Fibroblast of lung (primary cell): ENCODE measurements around the gene SYT7. TPM values are rescaled to one million over a fixed set of nuclear protein-coding genes. Genes with fewer than 3 reads are reported as not detected.

Experiments used
- DNase-seq, 2 donors: peaks; one replicate each; pipeline versions ENCODE4 v3.0.0 to v3.0.0-alpha.2; 2010; ENCODE audit warnings: low read depth in 2 of 2
- H2AFZ ChIP-seq: 2 replicates; pipeline ENCODE4 v1.5.1; 2012; ENCODE audit warnings: low read length, control low read depth, inconsistent platforms
- H3K27ac ChIP-seq: 2 replicates; pipeline ENCODE4 v1.5.1; 2011; ENCODE audit warnings: low read length, control low read depth; ENCODE audit not compliant: insufficient read depth
- H3K27me3 ChIP-seq: 2 replicates; pipeline ENCODE4 v1.5.1; 2011; ENCODE audit warnings: mild to moderate bottlenecking, low read length; ENCODE audit not compliant: control insufficient read depth, insufficient read depth
- H3K36me3 ChIP-seq: 2 replicates; pipeline ENCODE4 v1.5.1; 2011; ENCODE audit warnings: low read length; ENCODE audit not compliant: control insufficient read depth, insufficient read depth
- H3K4me1 ChIP-seq: 2 replicates; pipeline ENCODE4 v1.5.1; 2011; ENCODE audit warnings: low read length; ENCODE audit not compliant: control insufficient read depth, insufficient read depth; ENCODE audit errors: extremely low read depth
- H3K4me2 ChIP-seq: 2 replicates; pipeline ENCODE4 v1.5.1; 2011; ENCODE audit warnings: low read length, control low read depth; ENCODE audit not compliant: insufficient read depth; ENCODE audit errors: extremely low read depth
- H3K4me3 ChIP-seq, 4 experiments: fragments of 200-600 bp in 1 of 4; sonication (generic) in 1 of 4; replicated peaks in 1 of 4; 2 replicates each; pipeline ENCODE4 v1.5.1; 2011 to 2016; ENCODE audit warnings: low read length in 4 of 4, low read depth in 3 of 4, mild to moderate bottlenecking in 3 of 4, control low read depth in 2 of 4, inconsistent platforms in 1 of 4, mixed read lengths in 1 of 4; ENCODE audit not compliant: insufficient read depth in 1 of 4; ENCODE audit errors: control extremely low read depth in 1 of 4
- H3K79me2 ChIP-seq: 2 replicates; pipeline ENCODE4 v1.5.1; 2012; ENCODE audit warnings: mild to moderate bottlenecking, low read length, inconsistent platforms; ENCODE audit not compliant: control insufficient read depth, insufficient read depth
- H3K9ac ChIP-seq: 2 replicates; pipeline ENCODE4 v1.5.1; 2011; ENCODE audit warnings: mild to moderate bottlenecking, low read length, control low read depth; ENCODE audit not compliant: insufficient read depth
- H3K9me3 ChIP-seq: 2 replicates; pipeline ENCODE4 v1.5.1; 2012; ENCODE audit warnings: low read depth, low read length; ENCODE audit not compliant: control insufficient read depth, insufficient read depth
- H4K20me1 ChIP-seq: 2 replicates; pipeline ENCODE4 v1.5.1; 2011; ENCODE audit warnings: low read length; ENCODE audit not compliant: control insufficient read depth, insufficient read depth; ENCODE audit errors: extremely low read depth
- EZH2 ChIP-seq: IDR thresholded peaks from 2 replicates; pipeline ENCODE4 v1.5.1; 2012; ENCODE audit warnings: low read length, control low read depth, mild to moderate bottlenecking; ENCODE audit errors: missing control alignments
- polyA plus RNA-seq, 2 donors: library from polyadenylated mRNA; depleted of rRNA in 1 of 2; stranded (reverse) in 1 of 2; unstranded in 1 of 2; fragments of >200 nt; gene quantifications; 2 replicates each; pipeline ENCODE4 v1.2.1, GENCODE V29; 2011 to 2012; ENCODE audit warnings: missing spikeins in 1 of 2
- total RNA-seq: library from RNA; depleted of rRNA; stranded (reverse); fragments of >200 nt; gene quantifications from 2 replicates; pipeline ENCODE4 v1.2.1, GENCODE V29; 2014
- TF ChIP-seq, protein P1 (sequence below), 2 donors: IDR thresholded peaks in 1 of 2; conservative IDR thresholded peaks in 1 of 2; 1 replicate in 1 of 2; 2 replicates in 1 of 2; pipeline ENCODE4 v1.5.1; 2011 to 2012; ENCODE audit warnings: low read length in 2 of 2, control low read depth in 1 of 2, inconsistent platforms in 1 of 2, low read depth in 1 of 2, mild to moderate bottlenecking in 1 of 2

The SYT7 gene
- total and polyA plus RNA-seq, 2 donors (not counting 1 experiment from before 2014, with no cell fraction given), result 2.5 to 25.9 TPM

- Histone ChIP-seq H3K79me2 (no peaks in the 10 kb centered on the region), H3K4me2 (peak overlapping the region; percentile 71), H3K9me3 (no peaks in the 10 kb centered on the region), H3K4me1 (no peaks in the 10 kb centered on the region), H4K20me1 (no peaks in the 10 kb centered on the region), H3K9ac (no peak overlapping the region), H2AFZ (no peak overlapping the region), H3K36me3 (no peaks in the 10 kb centered on the region), H3K27me3 (peaks cover 16% of the 10 kb centered on the region), H3K4me3 (peak overlapping the region in 2 of 4 experiments; percentile 58 to 65), H3K27ac (no peak overlapping the region)
- DNase-seq, result no peak
- TF ChIP-seq EZH2, result no peak
- TF ChIP-seq, protein P1, sequence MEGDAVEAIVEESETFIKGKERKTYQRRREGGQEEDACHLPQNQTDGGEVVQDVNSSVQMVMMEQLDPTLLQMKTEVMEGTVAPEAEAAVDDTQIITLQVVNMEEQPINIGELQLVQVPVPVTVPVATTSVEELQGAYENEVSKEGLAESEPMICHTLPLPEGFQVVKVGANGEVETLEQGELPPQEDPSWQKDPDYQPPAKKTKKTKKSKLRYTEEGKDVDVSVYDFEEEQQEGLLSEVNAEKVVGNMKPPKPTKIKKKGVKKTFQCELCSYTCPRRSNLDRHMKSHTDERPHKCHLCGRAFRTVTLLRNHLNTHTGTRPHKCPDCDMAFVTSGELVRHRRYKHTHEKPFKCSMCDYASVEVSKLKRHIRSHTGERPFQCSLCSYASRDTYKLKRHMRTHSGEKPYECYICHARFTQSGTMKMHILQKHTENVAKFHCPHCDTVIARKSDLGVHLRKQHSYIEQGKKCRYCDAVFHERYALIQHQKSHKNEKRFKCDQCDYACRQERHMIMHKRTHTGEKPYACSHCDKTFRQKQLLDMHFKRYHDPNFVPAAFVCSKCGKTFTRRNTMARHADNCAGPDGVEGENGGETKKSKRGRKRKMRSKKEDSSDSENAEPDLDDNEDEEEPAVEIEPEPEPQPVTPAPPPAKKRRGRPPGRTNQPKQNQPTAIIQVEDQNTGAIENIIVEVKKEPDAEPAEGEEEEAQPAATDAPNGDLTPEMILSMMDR (conservative IDR thresholded peaks at IDR 0.05 in 1 of 2, IDR thresholded peaks at IDR 0.05 in 1 of 2; ENCODE audit: low read depth in 1 of 2, low read length in 2 of 2), result no peak
Measured at GRCh38 chr11:61579676-61580270, 1.1 kb downstream of the SYT7 start.

DNA sequence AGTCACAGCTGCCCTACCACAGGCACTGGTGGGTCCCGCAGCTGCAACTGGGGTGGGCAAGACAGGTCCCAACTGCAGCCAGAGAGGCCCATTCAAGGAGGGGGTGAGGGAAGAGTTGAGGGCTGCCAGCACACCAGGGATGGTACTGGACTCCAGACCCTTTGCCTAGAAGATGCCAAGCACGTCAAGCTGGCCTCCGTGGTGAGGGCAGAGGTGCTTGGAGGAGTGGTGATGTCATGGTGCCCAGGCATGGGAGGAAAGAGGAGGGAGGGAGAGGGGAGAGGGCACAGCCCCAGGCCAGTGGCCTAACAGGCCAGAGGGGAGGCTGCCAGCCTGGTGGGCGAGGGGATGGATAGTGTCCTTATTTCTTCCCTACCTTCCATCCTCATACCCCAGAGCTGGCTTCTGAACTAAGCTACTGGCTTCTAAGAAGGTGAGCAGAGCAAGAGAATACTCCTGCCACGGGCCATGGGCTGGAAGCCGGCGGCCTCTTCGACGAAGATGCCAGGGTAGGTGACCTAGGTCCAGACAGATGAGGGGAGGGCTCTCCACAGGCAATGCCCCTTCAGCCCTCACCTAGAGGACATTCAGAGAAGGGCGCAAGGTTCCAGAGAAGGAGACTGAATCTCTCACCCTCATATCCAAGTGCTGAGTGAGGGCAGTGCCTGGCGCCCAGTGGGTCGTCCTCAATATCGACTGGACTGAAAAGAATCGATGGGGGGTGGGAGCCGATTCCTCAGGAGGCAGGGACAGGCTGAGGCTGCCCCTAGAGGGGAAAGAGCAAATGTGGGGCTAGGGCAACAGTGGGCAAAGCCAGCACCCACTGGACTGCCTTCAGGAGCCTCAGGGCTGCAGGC is 1.8 kb downstream of the SYT7 start:
- H3K9ac ChIP-seq, result no peak overlapping the region
- no peaks in the 10 kb centered on the region for H4K20me1 ChIP-seq
- H2AFZ ChIP-seq, result no peak overlapping the region
- peak overlapping the region in 2 of 4 experiments; percentile 8 to 65 for H3K4me3 ChIP-seq
- peaks cover 16% of the 10 kb centered on the region for H3K27me3 ChIP-seq
- no peak overlapping the region for H3K4me2 ChIP-seq
- H3K27ac ChIP-seq, result no peak overlapping the region
- no peaks in the 10 kb centered on the region for H3K4me1 ChIP-seq
- TF ChIP-seq, protein P1 (conservative IDR thresholded peaks at IDR 0.05 in 1 of 2, IDR thresholded peaks at IDR 0.05 in 1 of 2; ENCODE audit: low read depth in 1 of 2, low read length in 2 of 2), result peak in 1 of 2 donors; percentile 18
- no peak for TF ChIP-seq EZH2
- H3K79me2 ChIP-seq, result no peaks in the 10 kb centered on the region
- H3K36me3 ChIP-seq, result no peaks in the 10 kb centered on the region
- no peaks in the 10 kb centered on the region for H3K9me3 ChIP-seq
- no peak for DNase-seq

DNA sequence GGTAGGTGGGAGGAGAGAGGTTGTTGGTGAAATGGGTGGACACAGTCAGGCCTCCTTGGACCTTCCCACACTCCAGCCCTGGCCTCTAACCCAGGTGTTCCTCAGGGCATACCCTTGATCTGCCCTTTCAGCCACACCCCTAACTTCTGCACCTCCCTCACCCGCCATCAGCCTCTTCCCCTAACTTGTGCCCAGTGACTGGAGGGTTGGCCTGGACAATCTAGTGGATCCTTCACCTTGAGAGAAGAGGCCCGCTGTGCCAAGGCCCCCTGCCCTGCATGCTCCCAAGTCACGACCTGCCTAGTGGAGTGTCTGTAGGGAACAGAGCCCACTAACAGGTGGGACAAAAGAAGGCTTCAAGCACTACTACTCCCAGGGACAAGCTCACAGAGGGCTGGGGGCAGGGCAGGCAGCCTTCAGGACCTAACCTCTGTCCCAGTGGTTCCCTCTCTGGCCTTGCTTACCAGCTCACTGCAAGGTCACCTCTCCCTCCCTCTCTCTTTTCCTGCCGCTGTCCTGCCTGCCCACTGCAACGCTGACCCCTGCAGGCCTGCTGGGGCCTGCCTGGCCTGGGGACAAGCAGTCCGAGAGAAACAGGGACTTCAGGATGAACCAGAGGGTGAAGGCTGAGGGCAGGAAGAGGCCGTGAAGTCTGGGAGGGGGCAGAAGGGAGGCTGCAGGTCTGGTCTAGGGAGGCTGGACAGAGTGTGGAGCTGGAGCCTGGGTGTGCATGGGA is 3.3 kb downstream of the SYT7 start:
- H3K27ac ChIP-seq, result no peak overlapping the region
- no peak overlapping the region for H2AFZ ChIP-seq
- no peak overlapping the region for H3K4me3 ChIP-seq
- H3K79me2 ChIP-seq, result no peaks in the 10 kb centered on the region
- H3K9ac ChIP-seq, result no peak overlapping the region
- no peak for DNase-seq
- no peak overlapping the region for H3K4me2 ChIP-seq
- H3K36me3 ChIP-seq, result no peaks in the 10 kb centered on the region
- TF ChIP-seq EZH2, result no peak
- TF ChIP-seq, protein P1 (conservative IDR thresholded peaks at IDR 0.05 in 1 of 2, IDR thresholded peaks at IDR 0.05 in 1 of 2; ENCODE audit: low read depth in 1 of 2, low read length in 2 of 2), result peak; percentile 36 to 53
- H3K27me3 ChIP-seq, result peaks cover 16% of the 10 kb centered on the region
- no peaks in the 10 kb centered on the region for H3K4me1 ChIP-seq
- H3K9me3 ChIP-seq, result no peaks in the 10 kb centered on the region
- no peaks in the 10 kb centered on the region for H4K20me1 ChIP-seq
